Activated CD8-positive, alpha-beta memory T cell treated with anti-CD3 and anti-CD28 coated beads for 36 hours (primary cell): ENCODE results near the gene ZNF761. TPM values are rescaled to one million over a fixed set of nuclear protein-coding genes. Genes with fewer than 3 reads are reported as not detected.
"Not testable (repeated sequence)": the region's sequence is repeated elsewhere in the genome, so short reads cannot be mapped to it uniquely, and the experiment has no call there.

ENCODE experiments used
- CTCF ChIA-PET: fragments of 350-600 bp; sonication (Branson Sonifier 250); formaldehyde crosslinking; loops from one replicate; lab custom pipeline; 2021; ENCODE audit warnings: antibody characterized with exemption; lab: Charles Lee
- POLR2A ChIA-PET: fragments of 350-600 bp; sonication (Branson Sonifier 250); formaldehyde crosslinking; loops from one replicate; lab custom pipeline; 2021; ENCODE audit warnings: antibody characterized with exemption; lab: Charles Lee
- total RNA-seq, 2 experiments: library from RNA; stranded (reverse); gene quantifications; one replicate each; pipeline ENCODE4 v1.2.3, GENCODE V29; 2021

ZNF761 gene
- total RNA-seq, 2 experiments from 2014 or later = 9.5 to 9.7 TPM

DNA sequence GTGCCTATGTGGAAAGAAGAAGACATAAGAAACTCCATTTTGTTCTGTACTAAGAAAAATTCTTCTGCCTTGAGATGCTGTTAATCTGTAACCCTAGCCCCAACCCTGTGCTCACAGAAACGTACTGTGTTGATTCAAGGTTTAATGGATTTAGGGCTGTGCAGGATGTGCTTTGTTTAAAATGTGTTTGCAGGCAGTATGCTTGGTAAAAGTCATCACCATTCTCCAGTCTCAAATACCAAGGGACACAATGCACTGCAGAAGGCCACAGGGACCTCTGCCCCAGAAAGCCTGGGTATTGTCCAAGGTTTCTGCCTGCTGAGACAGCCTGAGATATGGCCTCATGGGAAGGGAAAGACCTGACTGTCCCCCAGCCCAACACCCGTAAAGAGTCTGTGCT, 12.0 kb downstream of the ZNF761 start:
- CTCF ChIA-PET, POLR2A ChIA-PET: not testable (repeated sequence)

DNA sequence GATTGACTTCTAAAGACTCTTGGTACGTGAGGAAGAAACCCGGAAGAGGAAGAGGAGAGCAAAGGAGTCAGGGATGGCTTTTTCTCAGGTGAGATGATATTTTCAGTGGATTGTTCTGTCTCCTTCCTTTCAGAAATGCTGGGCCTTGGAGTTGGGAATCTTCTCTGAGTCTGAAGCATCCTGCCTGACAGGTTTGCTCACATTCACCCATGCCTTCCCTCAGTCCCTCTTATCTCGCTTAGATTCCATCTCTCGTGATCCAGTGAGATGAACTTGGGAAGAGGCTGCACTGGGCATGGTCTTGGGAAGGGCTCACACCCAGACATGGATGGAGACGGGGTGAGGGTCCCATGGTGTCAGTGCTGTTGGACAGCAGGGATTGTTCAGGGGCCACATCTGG, 15.4 kb downstream of the ZNF761 start:
- CTCF ChIA-PET, POLR2A ChIA-PET: not testable (repeated sequence)

DNA sequence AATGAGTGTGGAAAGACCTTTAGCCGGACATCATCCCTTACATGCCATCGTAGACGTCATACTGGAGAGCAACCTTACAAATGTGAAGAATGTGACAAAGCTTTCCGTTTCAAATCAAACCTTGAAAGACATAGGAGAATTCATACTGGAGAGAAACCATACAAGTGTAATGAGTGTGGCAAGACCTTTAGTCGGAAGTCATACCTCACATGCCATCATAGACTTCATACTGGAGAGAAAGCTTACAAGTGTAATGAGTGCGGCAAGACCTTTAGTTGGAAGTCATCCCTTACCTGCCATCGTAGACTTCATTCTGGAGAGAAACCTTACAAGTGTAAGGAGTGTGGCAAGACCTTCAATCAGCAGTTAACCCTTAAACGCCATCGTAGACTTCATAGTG, 24.0 kb downstream of the ZNF761 start:
- ChIA-PET CTCF (no interaction called here), POLR2A (no interaction called here)

DNA sequence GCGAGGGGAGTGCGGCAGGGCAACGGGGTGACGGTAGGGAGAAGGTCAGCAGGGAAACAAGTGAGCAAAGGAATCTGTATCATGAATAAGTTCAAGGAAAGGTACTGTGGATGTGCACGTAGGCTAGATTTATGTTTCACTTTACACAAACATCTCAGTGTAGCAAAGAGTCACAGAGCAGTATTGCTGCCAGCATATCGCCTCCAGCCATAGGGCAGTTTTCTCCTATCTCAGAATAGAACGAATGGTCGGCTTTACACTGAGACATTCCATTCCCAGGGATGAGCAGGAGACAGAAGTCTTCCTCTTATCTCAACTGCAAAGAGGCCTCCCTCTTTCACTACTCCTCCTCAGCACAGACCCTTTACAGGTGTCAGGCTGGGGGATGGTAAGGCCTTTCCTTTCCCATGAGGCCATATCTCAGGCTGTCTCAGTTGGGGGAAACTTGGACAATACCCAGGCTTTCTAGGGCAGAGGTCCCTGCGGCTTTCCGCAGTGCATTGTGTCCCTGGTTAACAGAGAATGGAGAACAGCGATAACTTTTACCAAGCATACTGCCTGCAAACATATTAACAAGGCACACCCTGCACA, 28.4 kb downstream of the ZNF761 start:
- POLR2A ChIA-PET, CTCF ChIA-PET: not testable (repeated sequence)

DNA sequence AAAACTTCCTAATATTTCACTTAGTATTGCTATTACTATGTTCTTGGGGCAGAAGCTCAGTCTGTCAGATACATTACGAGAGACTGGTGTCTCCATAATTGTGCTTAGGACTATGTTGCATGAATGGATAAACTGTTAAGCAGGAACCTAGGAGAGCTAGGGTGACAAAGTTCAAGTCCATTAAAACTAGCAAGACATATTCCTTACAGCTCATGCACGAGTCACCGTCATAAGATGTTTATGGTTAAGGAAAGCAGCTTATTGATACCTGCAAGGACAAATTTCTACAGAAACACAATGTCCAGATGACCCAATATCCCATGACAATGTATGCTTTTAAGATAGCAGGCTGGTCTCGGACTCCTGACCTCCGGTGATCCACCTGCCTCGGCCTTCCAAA, 30.1 kb downstream of the ZNF761 start:
- CTCF ChIA-PET = no interaction called here
- POLR2A ChIA-PET = no interaction called here

DNA sequence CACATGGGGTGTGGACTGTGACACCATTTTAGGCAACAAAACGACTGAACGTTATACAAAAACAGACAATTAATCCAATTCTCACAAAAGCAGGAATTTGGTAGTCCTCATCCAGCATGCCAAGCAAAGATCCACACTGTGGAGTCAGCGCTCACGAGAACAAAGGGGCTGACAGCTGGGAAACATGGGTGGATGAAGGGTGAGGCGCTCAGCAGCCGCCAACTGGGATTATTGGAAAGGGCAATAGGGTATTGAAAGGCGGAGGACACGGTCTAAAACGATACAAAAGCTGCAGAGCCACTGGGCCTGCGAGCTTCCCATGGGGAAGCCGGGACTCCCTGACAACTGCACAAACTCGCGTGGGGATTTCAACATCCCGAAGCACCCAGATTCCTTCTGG, 31.1 kb downstream of the ZNF761 start:
- ChIA-PET POLR2A (interaction anchor here (1.2 kb wide), 1 partner anchor 57 kb away, joined by 3 read pairs; no protein-coding TSS in a partner anchor), CTCF (no interaction called here)

DNA sequence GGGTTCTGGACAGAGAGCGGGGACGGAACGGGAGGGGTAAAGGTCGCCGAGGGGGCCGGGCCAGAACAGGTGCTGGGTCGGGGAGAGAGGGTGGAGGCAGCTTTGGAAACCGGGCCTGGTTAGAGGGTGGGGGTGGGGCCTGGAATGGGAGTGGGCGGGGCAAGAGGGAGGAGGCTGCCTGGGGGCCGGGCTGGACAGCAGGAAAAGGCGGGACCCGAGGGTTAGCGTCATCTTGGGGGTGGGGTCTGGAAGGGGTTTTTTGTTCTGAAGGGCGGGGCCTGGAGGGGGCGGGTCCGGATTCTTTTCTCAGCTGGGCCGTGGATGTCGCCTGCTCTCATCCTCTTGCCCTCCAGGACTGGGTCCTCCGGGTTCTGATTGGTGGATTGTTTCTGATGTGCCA, 31.5 kb downstream of the ZNF761 start:
- ChIA-PET CTCF (no interaction called here), POLR2A (interaction anchor here (1.2 kb wide), 1 partner anchor 57 kb away, joined by 3 read pairs; no protein-coding TSS in a partner anchor)

DNA sequence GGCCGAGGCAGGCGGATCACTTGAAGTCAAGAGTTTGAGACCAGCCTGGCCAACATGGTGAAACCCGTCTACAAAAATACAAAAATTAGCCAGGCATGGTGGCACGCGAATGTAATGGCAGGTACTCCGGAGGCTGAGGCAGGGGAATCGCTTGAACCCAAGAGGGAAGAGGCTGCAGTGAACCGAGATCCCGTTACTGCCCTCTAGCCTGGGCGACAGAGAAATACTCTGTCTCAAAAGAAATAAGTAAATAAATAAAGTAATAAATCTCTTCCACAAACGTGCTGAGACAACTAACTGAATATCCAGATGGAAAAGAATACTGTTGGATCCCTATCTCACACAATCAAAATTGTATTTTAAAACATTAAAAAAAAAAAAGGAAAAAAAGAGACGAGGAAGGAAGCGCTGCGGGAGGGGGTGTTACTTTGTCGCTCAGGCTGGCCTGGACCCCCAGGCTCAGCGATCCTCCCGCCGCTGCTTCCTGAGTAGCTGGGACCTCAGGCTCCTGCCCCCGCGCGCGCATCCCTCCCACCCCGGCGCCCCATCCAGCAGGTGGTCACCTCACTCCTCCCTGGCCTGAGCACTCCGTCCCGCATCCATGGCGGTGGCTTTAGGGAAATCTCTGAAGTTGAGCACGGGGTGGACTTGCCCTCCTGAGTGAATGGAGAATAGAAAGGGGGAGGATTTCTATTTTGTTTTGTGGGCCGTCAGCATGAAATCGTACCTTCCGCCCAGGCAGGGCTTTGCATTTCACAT, 35.1 kb downstream of the ZNF761 start:
- POLR2A ChIA-PET = no interaction called here
- CTCF ChIA-PET = no interaction called here

DNA sequence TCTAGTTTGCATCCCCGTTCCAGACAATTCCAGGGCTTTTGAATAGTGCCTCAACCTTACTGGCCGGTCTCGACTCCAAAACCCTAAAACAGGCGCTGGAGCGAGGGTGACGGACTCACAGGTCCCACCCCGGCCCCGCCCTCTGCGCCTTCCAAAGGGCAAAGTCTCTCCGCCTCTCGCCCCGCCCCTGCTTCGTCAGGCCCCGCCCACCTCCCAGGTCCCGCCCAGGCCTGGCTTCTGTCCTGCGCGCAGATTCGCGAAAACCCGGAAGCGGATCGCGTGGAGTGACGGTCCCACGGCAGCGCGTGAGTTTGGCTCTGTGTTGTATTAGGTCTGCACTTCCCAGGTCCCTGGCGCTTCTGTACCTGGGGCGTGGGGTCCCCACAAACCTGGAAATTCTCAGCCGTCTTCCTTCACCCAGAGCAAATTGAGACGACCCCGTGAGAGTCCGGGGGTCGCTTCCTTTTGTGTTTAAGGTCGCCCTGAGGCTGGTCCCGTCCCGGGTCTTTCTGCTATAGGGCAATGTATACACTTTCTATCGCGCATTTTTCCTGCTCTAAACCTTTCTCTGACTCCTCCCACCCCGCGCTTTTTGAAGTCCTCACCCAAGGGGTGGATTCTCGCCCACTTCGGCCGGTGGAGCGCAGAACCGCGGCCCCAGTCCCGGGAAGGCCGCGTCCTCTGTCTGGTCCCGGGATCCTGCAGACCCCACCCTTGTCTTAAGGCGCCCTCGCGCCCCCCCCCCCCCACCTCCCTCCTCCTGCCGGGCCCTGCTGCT, 35.9 kb downstream of the ZNF761 start, which contains the start of gene ZNF813:
Gene ZNF813 (plus strand): TSS at position 249 of the 778 bp plus-strand sequence. CDS start 16,090 bp downstream, outside the sequence.
- CTCF ChIA-PET = no interaction called here
- POLR2A ChIA-PET = no interaction called here

DNA sequence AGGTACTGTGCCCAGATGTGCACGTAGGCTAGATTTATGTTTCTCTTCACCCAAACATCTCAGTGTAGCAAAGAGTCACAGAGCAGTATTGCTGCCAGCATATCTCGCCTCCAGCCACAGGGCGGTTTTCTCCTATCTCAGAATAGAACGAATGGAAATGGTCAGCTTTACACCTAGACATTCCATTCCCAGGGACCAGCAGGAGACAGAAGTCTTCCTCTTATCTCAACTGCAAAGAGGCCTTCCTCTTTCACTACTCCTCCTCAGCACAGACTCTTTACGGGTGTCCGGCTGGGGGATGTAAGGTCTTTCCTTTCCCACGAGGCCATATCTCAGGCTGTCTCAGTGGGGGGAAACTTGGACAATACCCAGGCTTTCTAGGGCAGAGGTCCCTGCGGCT, 36.8 kb downstream of the ZNF761 start:
- POLR2A ChIA-PET, CTCF ChIA-PET: not testable (repeated sequence)

DNA sequence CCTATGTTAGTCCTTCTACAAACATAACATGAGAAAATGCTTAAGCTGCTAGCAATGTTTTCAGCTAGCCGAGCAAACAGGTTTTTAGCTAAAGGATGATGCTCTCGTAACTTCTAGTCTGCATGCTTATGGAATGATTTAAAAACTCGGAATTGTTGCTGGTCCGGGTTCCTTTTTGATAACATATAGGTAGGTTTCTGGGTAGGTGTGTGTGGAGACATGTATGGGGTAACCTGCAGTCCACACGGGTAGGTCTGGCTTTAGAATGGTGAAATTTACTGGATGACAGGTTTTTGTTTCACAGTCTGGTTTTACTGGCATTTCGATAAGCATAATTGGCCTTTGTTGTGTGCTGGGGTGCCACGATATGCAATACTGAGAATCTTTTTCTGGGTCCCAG, 40.1 kb downstream of the ZNF761 start:
- ChIA-PET POLR2A (no interaction called here), CTCF (interaction anchor here (0.6 kb wide), 1 partner anchor 71 kb away, joined by 3 read pairs; no protein-coding TSS in a partner anchor)

DNA sequence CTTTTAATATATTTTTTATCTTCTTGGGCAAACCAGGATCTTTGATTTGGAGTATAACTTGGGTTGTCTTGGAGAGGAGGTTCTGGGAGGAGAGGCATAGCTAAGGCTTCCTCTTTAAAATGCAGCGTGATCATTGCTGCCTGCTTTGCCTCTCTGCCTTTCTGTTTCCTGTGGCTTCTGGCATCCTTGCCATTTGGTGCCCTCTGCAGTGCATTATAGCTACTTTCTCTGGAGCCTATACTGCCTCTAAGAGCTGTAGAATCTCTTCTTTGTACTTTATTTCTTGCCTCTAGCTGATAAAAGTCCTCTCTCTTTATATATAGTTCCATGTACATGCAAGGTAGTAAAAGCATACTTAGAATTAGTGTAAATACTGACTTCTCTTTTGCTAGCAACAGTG, 43.0 kb downstream of the ZNF761 start:
- POLR2A ChIA-PET, CTCF ChIA-PET: not testable (repeated sequence)

DNA sequence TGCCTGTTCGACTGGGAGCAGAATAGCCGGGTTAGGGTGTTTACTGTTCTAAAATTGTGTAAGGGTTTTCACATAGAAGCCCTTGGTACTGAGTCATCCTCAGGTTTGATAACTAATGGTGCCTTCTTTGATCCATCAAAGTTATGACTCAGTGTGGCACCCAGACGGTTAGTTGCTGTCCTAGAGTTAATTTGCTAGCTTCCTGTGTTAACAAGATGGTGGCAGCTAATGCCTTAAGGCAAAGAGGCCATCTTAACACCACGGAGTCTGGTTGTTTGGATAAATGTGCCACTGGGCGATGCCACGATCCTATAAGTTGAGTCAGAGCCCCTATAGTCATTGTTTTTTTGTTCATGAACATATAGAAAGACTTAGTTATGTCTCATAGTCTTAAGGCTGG, 43.7 kb downstream of the ZNF761 start:
- CTCF ChIA-PET, POLR2A ChIA-PET: not testable (repeated sequence)

DNA sequence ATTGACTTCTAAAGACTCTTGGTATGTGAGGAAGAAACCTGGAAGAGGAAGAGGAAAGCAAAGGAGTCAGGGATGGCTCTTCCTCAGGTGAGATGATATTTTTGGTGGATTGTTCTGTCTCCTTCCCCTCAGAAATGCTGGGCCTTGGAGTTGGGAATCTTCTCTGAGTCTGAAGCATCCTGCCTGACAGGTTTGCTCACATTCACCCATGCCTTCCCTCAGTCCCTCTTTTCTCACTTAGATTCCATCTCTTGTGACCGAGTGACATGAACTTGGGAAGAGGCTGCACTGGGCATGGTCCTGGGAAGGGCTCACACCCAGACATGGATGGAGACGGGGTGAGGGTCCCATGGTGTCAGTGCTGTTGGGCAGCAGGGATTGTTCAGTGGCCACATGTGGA, 52.0 kb downstream of the ZNF761 start:
- POLR2A ChIA-PET, CTCF ChIA-PET: not testable (repeated sequence)

DNA sequence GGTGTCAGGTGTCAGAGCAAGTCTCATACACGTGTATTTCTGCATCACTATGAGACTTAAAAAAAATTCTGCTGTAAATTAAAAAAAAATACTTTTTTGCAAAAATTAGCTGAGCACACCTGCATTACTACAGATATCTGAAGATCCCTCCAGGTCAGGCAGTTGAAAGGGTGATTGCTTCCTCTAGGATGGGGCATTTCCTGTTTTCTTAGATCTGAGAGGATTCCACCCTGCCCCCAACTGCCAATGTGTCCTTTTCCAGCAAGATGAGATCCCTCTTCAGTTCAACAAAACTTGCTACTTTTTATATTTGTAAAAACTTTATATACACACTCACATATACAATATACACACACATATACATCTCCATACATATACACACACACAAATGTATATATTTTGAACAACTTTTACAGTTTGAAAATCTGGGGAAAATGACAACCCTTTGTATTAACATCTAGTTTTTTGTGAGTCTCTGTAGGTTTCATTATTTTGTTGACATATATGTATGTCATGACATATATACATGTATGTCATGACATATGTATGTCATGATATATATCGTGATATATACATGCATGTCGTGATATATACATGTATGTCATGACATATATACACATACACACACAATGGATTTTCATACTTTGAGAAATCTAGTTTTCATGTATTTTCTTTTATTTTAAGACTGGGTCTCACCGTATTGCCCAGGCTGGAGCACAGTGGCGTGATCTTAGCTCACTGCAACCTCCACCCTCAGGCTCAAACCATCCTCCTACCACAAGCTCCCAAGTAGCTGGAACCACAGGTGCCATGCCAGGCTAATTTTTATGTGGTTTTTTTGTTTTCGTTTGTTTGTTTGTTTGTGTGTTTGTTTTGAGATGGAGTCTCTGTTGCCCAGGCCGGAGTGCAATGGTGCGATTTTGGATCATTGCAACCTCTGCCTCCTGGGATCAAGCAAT, 53.5 kb downstream of the ZNF761 start:
- ChIA-PET POLR2A (no interaction called here), CTCF (no interaction called here)

DNA sequence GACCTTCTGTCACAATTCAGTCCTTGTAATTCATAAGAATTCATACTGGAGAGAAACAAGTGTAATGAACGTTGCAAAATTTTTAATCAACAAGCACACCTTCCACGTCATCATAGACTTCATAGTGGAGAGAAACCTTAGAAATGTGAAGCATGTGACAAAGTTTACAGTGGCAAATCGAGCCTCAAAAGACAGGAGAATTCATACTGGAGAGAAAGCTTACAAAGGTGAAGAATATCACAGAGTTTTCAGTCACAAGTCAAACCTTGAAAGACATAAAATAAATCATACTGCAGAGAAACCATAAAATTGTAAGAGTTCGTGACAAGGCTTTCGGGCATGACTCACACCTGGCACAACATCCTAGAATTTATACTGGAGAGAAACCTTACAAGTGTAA, 60.4 kb downstream of the ZNF761 start:
- ChIA-PET POLR2A (interaction anchor here (0.6 kb wide), 1 partner anchor 1138 kb away, joined by 3 read pairs; no protein-coding TSS in a partner anchor), CTCF (no interaction called here)

DNA sequence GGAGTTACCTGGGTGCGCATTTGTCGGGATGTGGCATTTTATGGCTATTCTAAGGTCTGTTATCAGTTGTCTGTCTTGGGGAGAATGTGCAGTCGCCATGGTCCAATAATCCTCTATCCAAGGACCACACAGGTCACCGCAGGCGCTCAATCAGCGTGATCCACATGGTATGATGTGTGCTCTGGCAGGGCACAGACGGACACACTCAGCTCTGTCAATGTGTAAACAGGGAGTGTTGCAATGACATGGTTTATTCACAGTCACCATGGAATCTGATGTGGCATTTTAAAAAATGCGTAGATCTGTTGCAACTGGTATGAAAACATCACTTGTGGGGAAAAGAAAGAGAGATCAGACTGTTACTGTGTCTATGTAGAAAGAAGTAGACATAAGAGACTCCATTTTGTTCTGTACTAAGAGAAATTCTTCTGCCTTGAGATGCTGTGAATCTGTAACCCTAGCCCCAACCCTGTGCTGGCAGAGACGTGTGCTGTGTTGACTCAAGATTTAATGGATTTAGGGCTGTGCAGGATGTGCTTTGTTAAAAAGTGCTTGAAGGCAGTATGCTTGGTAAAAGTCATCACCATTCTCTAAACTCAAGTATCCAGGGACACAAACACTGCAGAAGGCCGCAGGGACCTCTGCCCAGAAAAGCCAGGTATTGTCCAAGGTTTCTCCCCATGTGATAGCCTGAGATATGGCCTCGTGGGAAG, 65.7 kb downstream of the ZNF761 start:
- CTCF ChIA-PET = not testable (repeated sequence)

DNA sequence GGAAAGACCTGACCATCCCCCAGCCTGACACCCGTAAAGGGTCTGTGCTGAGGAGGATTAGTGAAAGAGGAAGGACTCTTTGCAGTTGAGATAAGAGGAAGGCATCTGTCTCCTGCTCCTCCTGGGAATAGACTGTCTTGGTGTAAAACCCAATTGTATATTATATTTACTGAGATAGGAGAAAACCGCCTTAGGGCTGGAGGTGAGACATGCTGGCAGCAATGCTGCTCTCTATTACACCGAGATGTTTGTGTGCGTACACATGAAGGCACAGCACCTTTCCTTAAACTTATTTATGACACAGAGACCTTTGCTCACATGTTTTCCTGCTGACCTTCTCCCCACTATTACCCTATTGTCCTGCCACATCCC, 66.2 kb downstream of the ZNF761 start:
- CTCF ChIA-PET, POLR2A ChIA-PET: not testable (repeated sequence)

More for the DNA sequence above, 65.7 kb downstream of the ZNF761 start:
- POLR2A ChIA-PET = not testable (repeated sequence)

DNA sequence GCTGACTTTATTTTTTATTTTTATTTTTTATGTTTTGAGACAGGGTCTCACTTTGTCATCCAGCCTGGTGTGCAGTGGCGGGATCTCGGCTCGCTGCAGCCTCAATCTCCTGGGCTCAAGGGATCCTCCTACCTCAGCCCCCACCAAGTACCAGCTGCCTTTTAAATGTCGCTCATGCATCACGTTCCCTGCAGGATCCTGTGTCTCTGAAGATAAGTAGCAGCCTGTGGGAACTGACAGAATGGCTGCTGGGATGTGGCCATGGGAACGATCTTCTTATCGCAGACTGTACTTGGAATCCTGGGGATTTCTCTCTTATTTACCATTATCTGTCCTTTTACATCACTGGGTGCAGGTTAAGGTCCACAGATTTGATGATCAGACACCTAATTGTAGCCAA, 71.4 kb downstream of the ZNF761 start:
- POLR2A ChIA-PET, CTCF ChIA-PET: not testable (repeated sequence)
